SJSA1 (cell line): Measurements from ENCODE around the gene CIBAR2. TPM values are rescaled to one million over a fixed set of nuclear protein-coding genes. Genes with fewer than 3 reads are reported as not detected.

Source experiments
- DNase-seq, 2 experiments: peaks; one replicate each; pipeline ENCODE4 v3.0.0-alpha.2; 2015 to 2020; ENCODE audit warnings: low spot score in 2 of 2, low read depth in 1 of 2
- H3K27ac ChIP-seq: fragments of 250-450 bp; sonication (Bioruptor Pico); 2 replicates; pipeline ENCODE4 v1.5.1; 2020; ENCODE audit warnings: mild to moderate bottlenecking, moderate library complexity
- H3K27me3 ChIP-seq: fragments of 250-450 bp; sonication (Bioruptor Pico); replicated peaks from 2 replicates; pipeline ENCODE4 v1.5.1; 2020; ENCODE audit warnings: mild to moderate bottlenecking, moderate library complexity
- H3K36me3 ChIP-seq: fragments of 250-450 bp; sonication (Bioruptor Pico); 2 replicates; pipeline ENCODE4 v1.5.1; 2020; ENCODE audit warnings: mild to moderate bottlenecking
- H3K4me1 ChIP-seq: fragments of 250-450 bp; sonication (Bioruptor Pico); replicated peaks from 2 replicates; pipeline ENCODE4 v1.6.1; 2021; ENCODE audit warnings: mild to moderate bottlenecking
- H3K4me3 ChIP-seq: fragments of 250-450 bp; sonication (Bioruptor Pico); 2 replicates; pipeline ENCODE4 v1.5.1; 2020; ENCODE audit warnings: mild to moderate bottlenecking
- H3K9me3 ChIP-seq: fragments of 250-450 bp; sonication (Bioruptor Pico); replicated peaks from 2 replicates; pipeline ENCODE4 v1.5.1; 2020; ENCODE audit warnings: mild to moderate bottlenecking
- total RNA-seq: library from RNA; depleted of rRNA; stranded (reverse); fragments of >200 nt; shearing (Covaris generic); gene quantifications from 2 replicates; pipeline ENCODE4 v1.2.3, GENCODE V29; 2014

CIBAR2 gene
- total RNA-seq, 1 experiment from 2014 or later, result 0.05 TPM

- no peak overlapping the region for H3K27ac ChIP-seq
- H3K36me3 ChIP-seq, result no peaks in the 10 kb centered on the region
Measured at GRCh38 chr16:85150331-85150940, 38.2 kb upstream of the CIBAR2 start.

GRCh38 chr16:85149776-85150175 is 37.5 kb upstream of the CIBAR2 start:
- Histone ChIP-seq H3K4me3 (no peak overlapping the region), H3K27me3 (no peaks in the 10 kb centered on the region), H3K27ac (no peak overlapping the region), H3K36me3 (no peaks in the 10 kb centered on the region), H3K9me3 (no peaks in the 10 kb centered on the region), H3K4me1 (peaks cover 20% of the 10 kb centered on the region)
- no peak for DNase-seq

More at GRCh38 chr16:85150331-85150940, 38.2 kb upstream of the CIBAR2 start:
- Histone ChIP-seq H3K9me3 (no peaks in the 10 kb centered on the region), H3K27me3 (no peaks in the 10 kb centered on the region), H3K4me3 (no peak overlapping the region), H3K4me1 (peaks cover 20% of the 10 kb centered on the region)
- DNase-seq, result no peak

GRCh38 chr16:85148931-85149330 is 36.7 kb upstream of the CIBAR2 start:
- Histone ChIP-seq H3K9me3 (no peaks in the 10 kb centered on the region), H3K27me3 (no peaks in the 10 kb centered on the region), H3K36me3 (no peaks in the 10 kb centered on the region), H3K4me3 (no peak overlapping the region), H3K27ac (no peak overlapping the region), H3K4me1 (peaks cover 20% of the 10 kb centered on the region)
- DNase-seq, result no peak

GRCh38 chr16:85146922-85147651 is 34.8 kb upstream of the CIBAR2 start:
- DNase-seq, result no peak
- no peaks in the 10 kb centered on the region for H3K9me3 ChIP-seq
- H3K27ac ChIP-seq, result no peak overlapping the region
- no peaks in the 10 kb centered on the region for H3K36me3 ChIP-seq
- H3K4me1 ChIP-seq, result peaks cover 16% of the 10 kb centered on the region
- no peak overlapping the region for H3K4me3 ChIP-seq
- no peaks in the 10 kb centered on the region for H3K27me3 ChIP-seq

- H3K4me1 ChIP-seq, result peaks cover 10% of the 10 kb centered on the region
- no peak for DNase-seq
- H3K27me3 ChIP-seq, result no peaks in the 10 kb centered on the region
- H3K27ac ChIP-seq, result no peak overlapping the region
- no peak overlapping the region for H3K4me3 ChIP-seq
- no peaks in the 10 kb centered on the region for H3K9me3 ChIP-seq
- no peaks in the 10 kb centered on the region for H3K36me3 ChIP-seq
Measured at GRCh38 chr16:85146532-85146797, 34.2 kb upstream of the CIBAR2 start.

- Histone ChIP-seq H3K36me3 (no peaks in the 10 kb centered on the region), H3K27me3 (no peaks in the 10 kb centered on the region), H3K4me1 (peaks cover 6% of the 10 kb centered on the region), H3K9me3 (no peaks in the 10 kb centered on the region), H3K4me3 (no peak overlapping the region), H3K27ac (no peak overlapping the region)
- no peak for DNase-seq
Measured at GRCh38 chr16:85145734-85146531, 33.7 kb upstream of the CIBAR2 start.

GRCh38 chr16:85145188-85145587 is 32.9 kb upstream of the CIBAR2 start:
- no peaks in the 10 kb centered on the region for H3K27me3 ChIP-seq
- DNase-seq, result no peak
- no peak overlapping the region for H3K27ac ChIP-seq
- peaks cover 6% of the 10 kb centered on the region for H3K4me1 ChIP-seq
- no peak overlapping the region for H3K4me3 ChIP-seq
- H3K9me3 ChIP-seq, result no peaks in the 10 kb centered on the region
- H3K36me3 ChIP-seq, result no peaks in the 10 kb centered on the region

GRCh38 chr16:85144026-85144915 is 32.0 kb upstream of the CIBAR2 start:
- Histone ChIP-seq H3K36me3 (no peaks in the 10 kb centered on the region), H3K27ac (no peak overlapping the region), H3K27me3 (no peaks in the 10 kb centered on the region), H3K9me3 (no peaks in the 10 kb centered on the region), H3K4me1 (peaks cover 5% of the 10 kb centered on the region), H3K4me3 (no peak overlapping the region)
- no peak for DNase-seq

- H3K27ac ChIP-seq, result no peak overlapping the region
- DNase-seq, result no peak
- H3K36me3 ChIP-seq, result no peaks in the 10 kb centered on the region
- H3K9me3 ChIP-seq, result no peaks in the 10 kb centered on the region
- H3K4me1 ChIP-seq, result peaks cover 4% of the 10 kb centered on the region
- no peaks in the 10 kb centered on the region for H3K27me3 ChIP-seq
- H3K4me3 ChIP-seq, result no peak overlapping the region
Measured at GRCh38 chr16:85142771-85143211, 30.5 kb upstream of the CIBAR2 start.

- H3K4me3 ChIP-seq, result no peak overlapping the region
- peaks cover 11% of the 10 kb centered on the region for H3K4me1 ChIP-seq
- no peak overlapping the region for H3K27ac ChIP-seq
- no peaks in the 10 kb centered on the region for H3K36me3 ChIP-seq
- no peaks in the 10 kb centered on the region for H3K9me3 ChIP-seq
- no peaks in the 10 kb centered on the region for H3K27me3 ChIP-seq
- no peak for DNase-seq
Measured at GRCh38 chr16:85142129-85142513, 29.8 kb upstream of the CIBAR2 start.

- DNase-seq, result no peak
- Histone ChIP-seq H3K9me3 (no peaks in the 10 kb centered on the region), H3K4me3 (no peak overlapping the region), H3K4me1 (peaks cover 16% of the 10 kb centered on the region), H3K36me3 (no peaks in the 10 kb centered on the region), H3K27ac (no peak overlapping the region), H3K27me3 (no peaks in the 10 kb centered on the region)
Measured at GRCh38 chr16:85141491-85142128, 29.3 kb upstream of the CIBAR2 start.

GRCh38 chr16:85140455-85141012 is 28.3 kb upstream of the CIBAR2 start:
- Histone ChIP-seq H3K27ac (no peak overlapping the region), H3K27me3 (no peaks in the 10 kb centered on the region), H3K4me3 (no peak overlapping the region), H3K4me1 (peaks cover 26% of the 10 kb centered on the region), H3K36me3 (no peaks in the 10 kb centered on the region), H3K9me3 (no peaks in the 10 kb centered on the region)
- no peak for DNase-seq

- no peak overlapping the region for H3K27ac ChIP-seq
- no peaks in the 10 kb centered on the region for H3K9me3 ChIP-seq
- DNase-seq, result no peak
- H3K4me3 ChIP-seq, result no peak overlapping the region
- H3K36me3 ChIP-seq, result no peaks in the 10 kb centered on the region
- peaks cover 30% of the 10 kb centered on the region for H3K4me1 ChIP-seq
- no peaks in the 10 kb centered on the region for H3K27me3 ChIP-seq
Measured at GRCh38 chr16:85139881-85140339, 27.6 kb upstream of the CIBAR2 start.
